ENCODE data around the gene FCMR.

- no peak for TF ChIP-seq CTCF (IDR thresholded peaks at IDR 0.05; ENCODE audit: borderline replicate concordance, extremely low read depth, low read length, poor library complexity, severe bottlenecking)
- no peak for TF ChIP-seq EZH2 (IDR thresholded peaks at IDR 0.05; ENCODE audit: borderline replicate concordance, low read depth, low read length, severe bottlenecking)
Measured at GRCh38 chr1:206863266-206863665, 58.5 kb downstream of the FCMR start.

All from DND-41 (cell line).